ENCODE results near the gene AEBP1. TPM values are rescaled to one million over a fixed set of nuclear protein-coding genes. Genes with fewer than 3 reads are reported as not detected.

AEBP1 gene
- total and polyA plus RNA-seq, 9 of the 15 experiments (the other 6 are each of a cell fraction or from before 2014, with no cell fraction given) = 0.03 to 0.78 (median 0.30) TPM; not detected in 2

DNA sequence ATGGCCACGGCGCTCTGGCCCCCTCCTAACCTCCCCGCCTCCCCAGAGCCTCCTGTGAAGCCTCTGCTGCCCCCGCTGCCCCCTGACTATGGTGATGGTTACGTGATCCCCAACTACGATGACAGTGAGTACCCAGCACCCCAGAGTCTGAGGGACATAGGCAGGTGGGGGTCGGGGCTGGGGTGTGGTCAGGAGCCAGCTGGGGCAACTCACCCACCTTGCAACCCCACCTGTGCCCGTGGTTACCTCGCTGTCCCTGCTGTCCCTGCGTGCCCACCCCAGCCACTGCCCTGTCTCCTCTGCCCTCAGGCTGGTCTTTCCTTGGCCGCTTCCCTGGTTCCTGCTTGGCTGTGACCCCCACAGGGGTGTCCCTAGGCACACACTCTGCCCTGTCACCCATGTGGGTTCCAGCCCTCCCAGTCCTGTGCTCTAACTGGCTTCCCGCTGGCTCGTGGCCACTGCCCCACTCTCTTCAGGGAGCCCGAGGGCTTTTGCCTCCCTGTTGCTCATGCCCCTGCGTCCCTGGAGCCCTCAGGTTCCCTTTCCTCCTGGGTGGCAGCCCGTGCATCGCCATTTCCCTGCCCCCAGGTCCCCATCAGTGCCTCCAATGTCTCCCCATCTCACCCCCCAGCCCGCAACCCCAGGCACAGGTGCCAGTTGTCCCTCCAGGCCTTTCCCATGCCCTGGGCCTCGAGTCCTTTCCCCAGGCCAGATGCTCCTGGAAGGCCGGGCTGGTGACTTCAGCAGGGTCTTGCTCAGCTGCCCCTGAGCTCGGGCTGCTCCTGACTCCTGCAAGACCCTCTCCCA is 4.0 kb downstream of the AEBP1 start:
- Histone ChIP-seq H3K4me1 (replicated peaks in 1 of 2; ENCODE audit: control insufficient read depth in 2 of 2, insufficient read depth in 2 of 2, low read length in 2 of 2) (peaks cover 9 to 61% of the 10 kb centered on the region in 2 experiments; a peak in 4 of 5 replicates), H3K79me2 (ENCODE audit: control insufficient read depth, insufficient read depth, low read length) (no peaks in the 10 kb centered on the region), H3K4me3 (no peak overlapping the region), H2AFZ (ENCODE audit: low read depth, low read length) (no peak overlapping the region), H3K9me3 (replicated peaks; ENCODE audit: control insufficient read depth, insufficient read depth, low read depth, low read length) (no peaks in the 10 kb centered on the region), H4K20me1 (replicated peaks; ENCODE audit: control insufficient read depth, insufficient read depth, low read length) (peaks cover 16% of the 10 kb centered on the region), H3K9me1 (ENCODE audit: control insufficient read depth, insufficient read depth, low read length) (peaks cover 5% of the 10 kb centered on the region), H3K27me3 (ENCODE audit: control insufficient read depth in 2 of 2, insufficient read depth in 2 of 2, low read length in 2 of 2) (peaks cover 19 to 56% of the 10 kb centered on the region in 2 experiments; a peak in 4 of 5 replicates), H3K27ac (ENCODE audit: extremely low read depth, low read depth, low read length) (no peak overlapping the region), H3K4me2 (ENCODE audit: insufficient read depth, low read length) (no peak overlapping the region), H3K9ac (ENCODE audit: insufficient read depth in 1 of 2, low read depth in 2 of 2, low read length in 2 of 2) (peak overlapping the region in 1 of 2 experiments; percentile 51; a peak in 1 of 4 replicates), H3K36me3 (ENCODE audit: control insufficient read depth, insufficient read depth, low read length) (no peaks in the 10 kb centered on the region)
- DNase-seq (ENCODE audit: extremely low read depth in 1 of 4, low spot score in 3 of 4) = no peak
- in situ Hi-C loops (cut with MboI) (no loop called here), intact Hi-C loops (cut with micrococcal nuclease) (no loop called here)
- ChIA-PET CTCF (ENCODE audit: low intra/inter-chr PET ratio) (no interaction called here), POLR2A (no interaction called here)
- no peak for TF ChIP-seq ZNF41 (CRISPR knock-in tag; conservative IDR thresholded peaks at IDR 0.05)
- no peak for TF ChIP-seq ZNF57 (CRISPR knock-in tag; IDR thresholded peaks at IDR 0.05)
- TF ChIP-seq POLR2AphosphoS2 (IDR thresholded peaks at IDR 0.05; ENCODE audit: low read length) = no peak
- no peak for TF ChIP-seq ZNF431 (CRISPR knock-in tag; IDR thresholded peaks at IDR 0.05)
- no peak for TF ChIP-seq ZNF175 (CRISPR knock-in tag; IDR thresholded peaks at IDR 0.05; ENCODE audit: low read depth)
- TF ChIP-seq GTF2A2 (tag; IDR thresholded peaks at IDR 0.05) = no peak
- TF ChIP-seq ZNF174 (CRISPR knock-in tag; IDR thresholded peaks at IDR 0.05) = no peak
- no peak for TF ChIP-seq SMARCB1 (IDR thresholded peaks at IDR 0.05; ENCODE audit: insufficient read length, low read depth)
- TF ChIP-seq MYBL2 (IDR thresholded peaks at IDR 0.05; ENCODE audit: low read depth) = no peak
- TF ChIP-seq MYBL2 (CRISPR knock-in tag; IDR thresholded peaks at IDR 0.05; ENCODE audit: borderline replicate concordance) = no peak
- WGBS (ENCODE audit: insufficient coverage, low coverage, missing lambda C conversion rate) = 10% methylated on average over 18 of the region's 21 CpGs
- no peak for ATAC-seq
- FAIRE-seq = no peak
- BruUV-seq (replicated peaks) = no TSS peak
